ENCODE results near the gene DDHD1. TPM values are rescaled to one million over a fixed set of nuclear protein-coding genes. Genes with fewer than 3 reads are reported as not detected.

The DDHD1 gene
- polyA plus RNA-seq, 1 of the 3 experiments (the other 2 are of a cell fraction): 1.9 TPM

DNA sequence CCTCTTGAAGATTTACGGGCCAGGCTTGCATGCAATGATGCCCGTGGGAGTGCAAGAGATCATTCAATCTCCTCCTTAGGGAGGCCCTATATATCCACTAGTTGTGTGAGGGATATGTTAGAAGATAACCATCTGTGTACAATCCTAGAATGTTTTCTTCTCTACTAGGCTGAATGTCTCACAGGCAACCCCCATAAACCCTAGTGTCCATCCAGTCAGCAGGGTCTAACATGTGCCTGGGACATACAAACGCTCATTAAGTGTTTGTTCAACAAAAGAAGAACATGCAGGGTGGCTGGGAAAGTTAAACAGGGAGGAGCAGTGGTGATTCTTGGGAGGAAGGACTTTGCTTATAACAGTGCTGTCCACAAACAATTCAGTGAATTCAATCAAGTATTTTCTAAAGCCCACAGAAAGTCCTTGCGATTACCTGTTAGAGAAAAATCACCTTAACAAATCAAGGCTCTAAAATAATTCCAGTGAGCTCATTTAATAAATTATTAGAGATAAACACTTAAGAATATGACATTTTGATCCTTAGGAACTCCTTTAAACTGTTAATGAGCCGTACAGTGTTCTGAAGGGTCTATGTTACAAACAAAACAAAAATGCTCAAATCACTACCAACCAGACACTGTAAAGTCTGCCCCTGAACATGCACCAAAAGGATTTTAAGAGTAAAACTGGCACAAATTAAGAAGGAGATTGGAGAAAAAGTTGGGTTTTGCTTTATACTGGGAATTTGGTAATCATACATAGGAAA lies 105.6 kb downstream of the DDHD1 start (continued):
- TF ChIP-seq, protein P1, sequence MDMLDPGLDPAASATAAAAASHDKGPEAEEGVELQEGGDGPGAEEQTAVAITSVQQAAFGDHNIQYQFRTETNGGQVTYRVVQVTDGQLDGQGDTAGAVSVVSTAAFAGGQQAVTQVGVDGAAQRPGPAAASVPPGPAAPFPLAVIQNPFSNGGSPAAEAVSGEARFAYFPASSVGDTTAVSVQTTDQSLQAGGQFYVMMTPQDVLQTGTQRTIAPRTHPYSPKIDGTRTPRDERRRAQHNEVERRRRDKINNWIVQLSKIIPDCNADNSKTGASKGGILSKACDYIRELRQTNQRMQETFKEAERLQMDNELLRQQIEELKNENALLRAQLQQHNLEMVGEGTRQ (IDR thresholded peaks at IDR 0.05; ENCODE audit: borderline replicate concordance, low read depth, low read length): no peak
- TF ChIP-seq NRF1 (IDR thresholded peaks at IDR 0.05; ENCODE audit: low read depth, low read length): no peak

DNA sequence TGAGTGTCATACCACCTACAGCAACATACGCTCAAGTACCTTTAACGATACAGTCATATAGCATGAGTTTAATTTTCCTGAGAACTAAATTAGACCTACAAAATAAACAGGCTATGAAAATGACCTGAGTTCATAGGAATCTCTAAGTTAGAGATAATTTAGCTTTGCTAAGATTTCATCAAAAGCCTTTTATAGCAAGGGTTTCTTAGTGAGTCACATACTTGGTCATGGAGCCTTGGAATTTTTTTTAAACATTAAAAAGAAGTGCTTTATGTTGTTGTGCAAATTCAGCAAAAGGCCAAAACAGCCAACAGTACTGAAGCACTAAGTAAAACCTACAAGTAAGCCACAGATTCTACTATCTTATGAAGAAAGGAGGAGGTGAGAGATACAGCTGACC lies 108.6 kb downstream of the DDHD1 start:
- Histone ChIP-seq H3K79me2 (ENCODE audit: insufficient read depth) (no peaks in the 10 kb centered on the region), H4K20me1 (ENCODE audit: insufficient read depth) (no peaks in the 10 kb centered on the region), H3K4me2 (peak overlapping the region; percentile 45; the same call in 1 of the 2 replicates), H2AFZ (ENCODE audit: low read depth) (no peak overlapping the region), H3K9me3 (no peaks in the 10 kb centered on the region), H3K4me1 (ENCODE audit: control insufficient read depth in 1 of 2, insufficient read depth in 2 of 2, low read depth in 1 of 2, low read length in 1 of 2) (peaks cover 0 to 8% of the 10 kb centered on the region in 2 experiments; a peak in 2 of 4 replicates), H3K27me3 (ENCODE audit: insufficient read depth) (no peaks in the 10 kb centered on the region), H3K27ac (ENCODE audit: low read depth in 2 of 2, low read length in 1 of 2) (peak overlapping the region in 1 of 2 experiments; percentile 84; a peak in 2 of 4 replicates), H3K36me3 (replicated peaks in 1 of 2; ENCODE audit: control insufficient read depth in 1 of 2, insufficient read depth in 2 of 2, low read length in 1 of 2) (peaks cover 0 to 7% of the 10 kb centered on the region in 2 experiments), H3F3A (replicated peaks; ENCODE audit: insufficient read depth) (peaks cover 10% of the 10 kb centered on the region), H3K9ac (no peak overlapping the region; the same call in 1 of the 2 replicates), H3K9me2 (no peaks in the 10 kb centered on the region), H3K4me3 (ENCODE audit: low read depth in 2 of 2, low read length in 1 of 2) (no peak overlapping the region)
- POLR2A ChIA-PET: no interaction called here
- CTCF ChIA-PET: interaction anchor here (1.4 to 2.0 kb wide), 3 partner anchors 10 to 84 kb away, joined by 4 to 9 read pairs (median 6); no protein-coding TSS in a partner anchor
- WGBS (ENCODE audit: low lambda C conversion rate): 80% methylated on average over 2 of the region's 2 CpGs
- no peak for DNase-seq
- TF ChIP-seq TEAD4 (IDR thresholded peaks at IDR 0.05; ENCODE audit: borderline replicate concordance, insufficient read depth) (0 out of 2 replicates have a peak, but pooled peaks have one; percentile 15), RXRA (IDR thresholded peaks at IDR 0.05; ENCODE audit: borderline replicate concordance, low read depth) (0 out of 2 replicates have a peak, but pooled peaks have one; percentile 9), RCOR1 (IDR thresholded peaks at IDR 0.05; ENCODE audit: low read length) (no peak), EP300 (IDR thresholded peaks at IDR 0.05; ENCODE audit: borderline replicate concordance in 1 of 2, low read depth in 1 of 2, low read length in 1 of 2) (0 out of 4 replicates have a peak, but pooled peaks of 1 of the 2 experiments have one; percentile 21), FOSL2 (IDR thresholded peaks at IDR 0.05; ENCODE audit: borderline replicate concordance, low read depth) (peak; percentile 65; the same call in 1 of the 2 replicates)
- TF ChIP-seq, protein P2, sequence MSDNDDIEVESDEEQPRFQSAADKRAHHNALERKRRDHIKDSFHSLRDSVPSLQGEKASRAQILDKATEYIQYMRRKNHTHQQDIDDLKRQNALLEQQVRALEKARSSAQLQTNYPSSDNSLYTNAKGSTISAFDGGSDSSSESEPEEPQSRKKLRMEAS (IDR thresholded peaks at IDR 0.05; ENCODE audit: low read depth): no peak

DNA sequence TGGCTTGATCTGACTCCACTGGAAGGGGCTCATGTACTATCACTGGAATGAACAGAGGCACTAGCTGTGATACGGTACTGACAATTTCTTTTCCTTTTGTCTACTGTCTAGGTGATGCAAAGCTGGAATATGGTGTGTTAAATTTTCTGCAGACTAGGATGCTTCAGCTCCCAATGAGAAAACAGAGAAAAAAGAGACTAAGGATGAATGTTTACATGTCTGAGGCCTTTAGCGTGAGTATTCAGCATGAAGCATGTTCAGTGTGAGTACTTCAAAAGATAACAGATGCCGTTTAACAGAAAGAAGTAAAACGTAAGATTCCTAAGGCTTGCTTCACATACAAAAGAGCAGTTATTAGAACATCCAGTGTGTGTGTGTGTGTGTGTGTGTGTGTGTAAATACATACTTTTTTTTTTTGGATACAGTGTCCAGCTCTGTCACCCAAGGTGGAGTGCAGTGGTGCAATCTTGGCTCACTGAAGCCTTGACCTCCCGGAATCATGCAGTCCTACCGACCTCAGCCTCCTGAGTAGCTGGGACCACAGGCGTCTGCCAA lies 110.0 kb downstream of the DDHD1 start:
- no peaks in the 10 kb centered on the region for H3K27me3 ChIP-seq (ENCODE audit: insufficient read depth)
- no peaks in the 10 kb centered on the region for H3K9me2 ChIP-seq
- WGBS (ENCODE audit: low lambda C conversion rate): 95% methylated on average over 7 of the region's 7 CpGs
- DNase-seq: no peak
- H3K9ac ChIP-seq: no peak overlapping the region
- no peaks in the 10 kb centered on the region for H4K20me1 ChIP-seq (ENCODE audit: insufficient read depth)
- H3K9me3 ChIP-seq: no peaks in the 10 kb centered on the region
- peaks cover 10% of the 10 kb centered on the region for H3F3A ChIP-seq (replicated peaks; ENCODE audit: insufficient read depth)
- no peaks in the 10 kb centered on the region for H3K79me2 ChIP-seq (ENCODE audit: insufficient read depth)
- H3K36me3 ChIP-seq (replicated peaks in 1 of 2; ENCODE audit: control insufficient read depth in 1 of 2, insufficient read depth in 2 of 2, low read length in 1 of 2): peaks cover 0 to 11% of the 10 kb centered on the region in 2 experiments
- ChIA-PET POLR2A (no interaction called here), CTCF (interaction anchor here (0.9 to 2.0 kb wide), 4 partner anchors 11 to 262 kb away, joined by 3 to 8 read pairs (median 4); no protein-coding TSS in a partner anchor)
- H3K27ac ChIP-seq (ENCODE audit: low read depth in 2 of 2, low read length in 1 of 2): no peak overlapping the region
- H3K4me1 ChIP-seq (ENCODE audit: control insufficient read depth in 1 of 2, insufficient read depth in 2 of 2, low read depth in 1 of 2, low read length in 1 of 2): peaks cover 0 to 8% of the 10 kb centered on the region in 2 experiments; a peak in 2 of 4 replicates
- 0 out of 2 replicates have a peak overlapping the region, but pooled peaks have one; percentile 3 for H3K4me2 ChIP-seq
- H3K4me3 ChIP-seq (ENCODE audit: low read depth in 2 of 2, low read length in 1 of 2): no peak overlapping the region
- H2AFZ ChIP-seq (ENCODE audit: low read depth): no peak overlapping the region
- TF ChIP-seq EZH2phosphoT487 (IDR thresholded peaks at IDR 0.05; ENCODE audit: borderline replicate concordance, low read depth): no peak
- no peak for TF ChIP-seq EP300 (IDR thresholded peaks at IDR 0.05; ENCODE audit: borderline replicate concordance in 1 of 2, low read depth in 1 of 2, low read length in 1 of 2)
- no peak for TF ChIP-seq SMC3 (IDR thresholded peaks at IDR 0.05; ENCODE audit: low read depth, low read length)
- TF ChIP-seq, protein P3, sequence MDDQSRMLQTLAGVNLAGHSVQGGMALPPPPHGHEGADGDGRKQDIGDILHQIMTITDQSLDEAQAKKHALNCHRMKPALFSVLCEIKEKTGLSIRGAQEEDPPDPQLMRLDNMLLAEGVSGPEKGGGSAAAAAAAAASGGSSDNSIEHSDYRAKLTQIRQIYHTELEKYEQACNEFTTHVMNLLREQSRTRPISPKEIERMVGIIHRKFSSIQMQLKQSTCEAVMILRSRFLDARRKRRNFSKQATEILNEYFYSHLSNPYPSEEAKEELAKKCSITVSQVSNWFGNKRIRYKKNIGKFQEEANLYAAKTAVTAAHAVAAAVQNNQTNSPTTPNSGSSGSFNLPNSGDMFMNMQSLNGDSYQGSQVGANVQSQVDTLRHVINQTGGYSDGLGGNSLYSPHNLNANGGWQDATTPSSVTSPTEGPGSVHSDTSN (IDR thresholded peaks at IDR 0.05): no peak
- TF ChIP-seq TEAD4 (IDR thresholded peaks at IDR 0.05; ENCODE audit: borderline replicate concordance, insufficient read depth): no peak
- TF ChIP-seq NFIC (IDR thresholded peaks at IDR 0.05; ENCODE audit: borderline replicate concordance): no peak
- TF ChIP-seq RFX5 (IDR thresholded peaks at IDR 0.05; ENCODE audit: low read length): no peak
- TF ChIP-seq POLR2AphosphoS5 (IDR thresholded peaks at IDR 0.05; ENCODE audit: low read depth, low read length): no peak

All from SK-N-SH (cell line).